Thoracic aorta (tissue), 2 donors: ENCODE results near the gene ATF7. TPM values are rescaled to one million over a fixed set of nuclear protein-coding genes. Genes with fewer than 3 reads are reported as not detected.
"Not testable (repeated sequence)": the region's sequence is repeated elsewhere in the genome, so short reads cannot be mapped to it uniquely, and the experiment has no call there.

Experiments used
- ATAC-seq: fragments of 150-250 bp; one replicate; pipeline ENCODE4 v1.8.0; 2017; ENCODE audit warnings: low read depth; ENCODE audit not compliant: insufficient number of reproducible peaks, low FRiP score
- DNase-seq: peaks from one replicate; pipeline ENCODE4 v3.0.0-alpha.2; 2020; ENCODE audit warnings: low spot score
- H3K27ac ChIP-seq, 2 donors: fragments of 200-600 bp; sonication (generic); 1 replicate in 1 of 2; 2 replicates in 1 of 2; pipeline ENCODE4 v1.5.1; 2016; ENCODE audit warnings: mild to moderate bottlenecking in 2 of 2, moderate library complexity in 2 of 2
- H3K27me3 ChIP-seq: fragments of 200-600 bp; sonication (generic); replicated peaks from 2 replicates; pipeline ENCODE4 v1.6.0; 2016; ENCODE audit warnings: mild to moderate bottlenecking; ENCODE audit not compliant: insufficient read depth
- H3K36me3 ChIP-seq: fragments of 200-600 bp; sonication (generic); one replicate; pipeline ENCODE4 v1.5.1; 2016
- H3K4me1 ChIP-seq, 2 donors: fragments of 200-600 bp; sonication (generic); 1 replicate in 1 of 2; 2 replicates in 1 of 2; pipeline versions ENCODE4 v1.5.1 to v1.6.0; 2016; ENCODE audit warnings: low read depth in 2 of 2, mild to moderate bottlenecking in 1 of 2; ENCODE audit not compliant: control insufficient read depth in 1 of 2
- H3K4me3 ChIP-seq: fragments of 200-600 bp; sonication (generic); 2 replicates; pipeline ENCODE4 v1.5.1; 2016; ENCODE audit warnings: mild to moderate bottlenecking
- H3K9me3 ChIP-seq: fragments of 200-600 bp; sonication (generic); 2 replicates; pipeline ENCODE4 v1.5.1; 2016
- CTCF ChIP-seq: fragments of 200-600 bp; sonication (generic); IDR thresholded peaks from one replicate; pipeline ENCODE4 v1.5.1; 2019; ENCODE audit warnings: antibody characterized with exemption
- total RNA-seq, 2 donors: library from RNA; depleted of rRNA; stranded (reverse); fragments of >200 nt; gene quantifications; one replicate each; pipeline versions ENCODE4 v1.1.0 to v1.2.3, GENCODE V29; 2016

ATF7 gene
- total RNA-seq, 2 donors from 2014 or later, result 24.4 to 82.1 TPM

- H3K36me3 ChIP-seq, result no peaks in the 10 kb centered on the region
- no peak overlapping the region for H3K27ac ChIP-seq
- H3K9me3 ChIP-seq, result no peaks in the 10 kb centered on the region
- TF ChIP-seq CTCF, result no peak
- H3K27me3 ChIP-seq, result no peaks in the 10 kb centered on the region
- ATAC-seq (no peak), DNase-seq (no peak)
- H3K4me3 ChIP-seq, result no peak overlapping the region
- peaks cover under 1 to 41% of the 10 kb centered on the region in 2 donors for H3K4me1 ChIP-seq
These were observed 18.0 kb upstream of the ATF7 start for GRCh38 chr12:53644133-53644532.

GRCh38 chr12:53643232-53643979 lies 17.2 kb upstream of the ATF7 start:
- no peak for ATAC-seq
- Histone ChIP-seq H3K27me3 (no peaks in the 10 kb centered on the region), H3K36me3 (no peaks in the 10 kb centered on the region)

GRCh38 chr12:53638057-53638456 lies 11.9 kb upstream of the ATF7 start:
- no peaks in the 10 kb centered on the region for H3K4me1 ChIP-seq
- TF ChIP-seq CTCF, result no peak
- no peaks in the 10 kb centered on the region for H3K27me3 ChIP-seq
- H3K4me3 ChIP-seq, result no peak overlapping the region
- no peaks in the 10 kb centered on the region for H3K9me3 ChIP-seq
- DNase-seq, result no peak
- no peak overlapping the region for H3K27ac ChIP-seq
- H3K36me3 ChIP-seq, result no peaks in the 10 kb centered on the region
- ATAC-seq, result no peak

More at GRCh38 chr12:53643232-53643979, 17.2 kb upstream of the ATF7 start:
- DNase-seq, result no peak
- no peak for TF ChIP-seq CTCF
- Histone ChIP-seq H3K4me1 (peaks cover 0 to 34% of the 10 kb centered on the region in 2 donors), H3K9me3 (no peaks in the 10 kb centered on the region), H3K4me3 (no peak overlapping the region), H3K27ac (no peak overlapping the region)

GRCh38 chr12:53636641-53637040 lies 10.5 kb upstream of the ATF7 start:
- ATAC-seq (no peak), DNase-seq (no peak)
- no peak overlapping the region for H3K27ac ChIP-seq
- H3K4me3 ChIP-seq, result no peak overlapping the region
- H3K9me3 ChIP-seq, result no peaks in the 10 kb centered on the region
- TF ChIP-seq CTCF, result no peak
- no peaks in the 10 kb centered on the region for H3K27me3 ChIP-seq
- no peaks in the 10 kb centered on the region for H3K4me1 ChIP-seq
- no peaks in the 10 kb centered on the region for H3K36me3 ChIP-seq

GRCh38 chr12:53635708-53636107 lies 9.5 kb upstream of the ATF7 start:
- ATAC-seq, H3K36me3 ChIP-seq, H3K4me1 ChIP-seq, H3K27ac ChIP-seq, H3K4me3 ChIP-seq, H3K9me3 ChIP-seq, DNase-seq, H3K27me3 ChIP-seq: not testable (repeated sequence)

GRCh38 chr12:53631721-53632120 lies 5.5 kb upstream of the ATF7 start:
- DNase-seq, result no peak

More at GRCh38 chr12:53631721-53632120, 5.5 kb upstream of the ATF7 start:
- no peaks in the 10 kb centered on the region for H3K36me3 ChIP-seq
- no peak overlapping the region for H3K4me3 ChIP-seq
- TF ChIP-seq CTCF, result no peak
- H3K27me3 ChIP-seq, result no peaks in the 10 kb centered on the region
- H3K4me1 ChIP-seq, result peaks cover 2 to 4% of the 10 kb centered on the region in 2 donors
- H3K9me3 ChIP-seq, result no peaks in the 10 kb centered on the region
- no peak for ATAC-seq
- H3K27ac ChIP-seq, result no peak overlapping the region
